Thymus (tissue), 11 donors: Measurements from ENCODE around the gene TPRX2. TPM values are rescaled to one million over a fixed set of nuclear protein-coding genes. Genes with fewer than 3 reads are reported as not detected.
A peak's percentile ranks its signal among the peaks of the same experiment; 100 is the strongest.
"Not testable (repeated sequence)": the region's sequence is repeated elsewhere in the genome, so short reads cannot be mapped to it uniquely, and the experiment has no call there.

ENCODE experiments used
- DNase-seq, 9 donors: peaks; one replicate each; pipeline ENCODE4 v3.0.0-alpha.2; 2013; ENCODE audit warnings: low spot score in 9 of 9, low read depth in 6 of 9, missing footprints in 1 of 9
- H3K27ac ChIP-seq, 2 donors: one replicate each; pipeline ENCODE4 v1.5.1; 2013; ENCODE audit warnings: control low read depth in 1 of 2, low read depth in 1 of 2, low read length in 1 of 2, mild to moderate bottlenecking in 1 of 2, moderate library complexity in 1 of 2
- H3K27me3 ChIP-seq, 2 donors: one replicate each; pipeline ENCODE4 v1.5.1; 2013; ENCODE audit warnings: low read length in 1 of 2; ENCODE audit not compliant: control insufficient read depth in 2 of 2, insufficient read depth in 1 of 2
- H3K36me3 ChIP-seq, 2 donors: one replicate each; pipeline ENCODE4 v1.5.1; 2013; ENCODE audit warnings: low read length in 1 of 2, mild to moderate bottlenecking in 1 of 2, moderate library complexity in 1 of 2; ENCODE audit not compliant: control insufficient read depth in 2 of 2, insufficient read depth in 2 of 2
- H3K4me1 ChIP-seq, 2 donors: one replicate each; pipeline ENCODE4 v1.5.1; 2013; ENCODE audit warnings: low read length in 2 of 2; ENCODE audit not compliant: control insufficient read depth in 2 of 2, insufficient read depth in 2 of 2
- H3K4me3 ChIP-seq, 2 donors: one replicate each; pipeline ENCODE4 v1.5.1; 2013; ENCODE audit warnings: low read length in 2 of 2, control low read depth in 1 of 2, mild to moderate bottlenecking in 1 of 2
- H3K9me3 ChIP-seq, 2 donors: one replicate each; pipeline ENCODE4 v1.5.1; 2013; ENCODE audit warnings: low read length in 1 of 2, mild to moderate bottlenecking in 1 of 2; ENCODE audit not compliant: control insufficient read depth in 2 of 2, insufficient read depth in 1 of 2
- WGBS: extraction: QIAGEN DNeasy Blood & Tissue Kit; methylation state at CpG from one replicate; pipeline ENCODE4 v1.1.7; 2013; 5-methylcytosine and 5-hydroxymethylcytosine counted together
- polyA plus RNA-seq: library from polyadenylated mRNA; stranded (reverse); fragments of 200-250 nt; gene quantifications from one replicate; pipeline ENCODE4 v1.2.3, GENCODE V29; 2013
- total RNA-seq: library from RNA; stranded (reverse); fragments of 120-200 nt; gene quantifications from one replicate; pipeline ENCODE4 v1.2.4, GENCODE V29; 2013
- donor health status: healthy.

The TPRX2 gene
- total and polyA plus RNA-seq, 2 donors, result not detected

GRCh38 chr19:47858231-47858630, 804 bp upstream of the TPRX2 start:
- WGBS, result 95% methylated on average over 9 of the region's 9 CpGs
- not testable (repeated sequence) for H3K4me3 ChIP-seq, H3K9me3 ChIP-seq, DNase-seq, H3K4me1 ChIP-seq, H3K36me3 ChIP-seq, H3K27ac ChIP-seq, H3K27me3 ChIP-seq

- 90% methylated on average over 5 of the region's 17 CpGs for WGBS
- not testable (repeated sequence) for DNase-seq, H3K4me1 ChIP-seq, H3K9me3 ChIP-seq, H3K4me3 ChIP-seq, H3K27ac ChIP-seq, H3K36me3 ChIP-seq
- peaks cover 0 to 12% of the 10 kb centered on the region in 2 donors for H3K27me3 ChIP-seq
These were observed 803 bp downstream of the TPRX2 start for GRCh38 chr19:47859838-47860237.

- 59% methylated on average over 33 of the region's 34 CpGs for WGBS
- H3K9me3 ChIP-seq, result no peaks in the 10 kb centered on the region
- peaks cover 0 to 12% of the 10 kb centered on the region in 2 donors for H3K27me3 ChIP-seq
- no peak for DNase-seq
- H3K4me1 ChIP-seq, result no peaks in the 10 kb centered on the region
- H3K36me3 ChIP-seq, result no peaks in the 10 kb centered on the region
- H3K4me3 ChIP-seq, result no peak overlapping the region
- no peak overlapping the region for H3K27ac ChIP-seq
These were observed 1.7 kb downstream of the TPRX2 start for GRCh38 chr19:47860602-47861297.

GRCh38 chr19:47861630-47862029, 2.6 kb downstream of the TPRX2 start:
- WGBS, result 94% methylated on average over 5 of the region's 5 CpGs
- Histone ChIP-seq H3K27ac (no peak overlapping the region), H3K36me3 (no peaks in the 10 kb centered on the region), H3K9me3 (no peaks in the 10 kb centered on the region), H3K27me3 (peaks cover 0 to 12% of the 10 kb centered on the region in 2 donors), H3K4me3 (no peak overlapping the region), H3K4me1 (no peaks in the 10 kb centered on the region)
- DNase-seq, result no peak

- H3K27me3 ChIP-seq, result peaks cover 0 to 12% of the 10 kb centered on the region in 2 donors
- no peaks in the 10 kb centered on the region for H3K36me3 ChIP-seq
- no peaks in the 10 kb centered on the region for H3K4me1 ChIP-seq
- H3K4me3 ChIP-seq, result no peak overlapping the region
- 23% methylated on average over 14 of the region's 14 CpGs for WGBS
- H3K27ac ChIP-seq, result no peak overlapping the region
- peak; percentile 13 to 69 (median 44) for DNase-seq
- H3K9me3 ChIP-seq, result no peaks in the 10 kb centered on the region
These were observed 4.5 kb downstream of the TPRX2 start for GRCh38 chr19:47863514-47863936.

- H3K27me3 ChIP-seq, result peaks cover 0 to 12% of the 10 kb centered on the region in 2 donors
- no peaks in the 10 kb centered on the region for H3K36me3 ChIP-seq
- no peaks in the 10 kb centered on the region for H3K4me1 ChIP-seq
- no peaks in the 10 kb centered on the region for H3K9me3 ChIP-seq
- no peak for DNase-seq
- H3K27ac ChIP-seq, result no peak overlapping the region
- 90% methylated on average over 10 of the region's 10 CpGs for WGBS
- no peak overlapping the region for H3K4me3 ChIP-seq
These were observed 6.1 kb downstream of the TPRX2 start for GRCh38 chr19:47865166-47865565.

GRCh38 chr19:47878906-47879305, 19.9 kb downstream of the TPRX2 start:
- DNase-seq, result no peak
- 96% methylated on average over 4 of the region's 4 CpGs for WGBS
- no peaks in the 10 kb centered on the region for H3K36me3 ChIP-seq
- H3K4me1 ChIP-seq, result no peaks in the 10 kb centered on the region
- H3K27me3 ChIP-seq, result no peaks in the 10 kb centered on the region
- no peak overlapping the region for H3K27ac ChIP-seq
- H3K4me3 ChIP-seq, result no peak overlapping the region
- no peaks in the 10 kb centered on the region for H3K9me3 ChIP-seq

- not testable (repeated sequence) for H3K4me3 ChIP-seq
- WGBS, result 74% methylated on average over 4 of the region's 4 CpGs
These were observed 20.4 kb downstream of the TPRX2 start for GRCh38 chr19:47879385-47879784.

GRCh38 chr19:47881757-47882156, 22.7 kb downstream of the TPRX2 start:
- H3K9me3 ChIP-seq, result no peaks in the 10 kb centered on the region
- WGBS, result 81% methylated on average over 5 of the region's 5 CpGs

More at GRCh38 chr19:47879385-47879784, 20.4 kb downstream of the TPRX2 start:
- H3K9me3 ChIP-seq, H3K27me3 ChIP-seq, H3K4me1 ChIP-seq, H3K27ac ChIP-seq, DNase-seq, H3K36me3 ChIP-seq: not testable (repeated sequence)

More at GRCh38 chr19:47881757-47882156, 22.7 kb downstream of the TPRX2 start:
- H3K27me3 ChIP-seq, result no peaks in the 10 kb centered on the region
- no peak overlapping the region for H3K4me3 ChIP-seq
- no peak overlapping the region for H3K27ac ChIP-seq
- no peaks in the 10 kb centered on the region for H3K36me3 ChIP-seq
- H3K4me1 ChIP-seq, result no peaks in the 10 kb centered on the region
- no peak for DNase-seq
